Measurements from ENCODE around the gene INO80.

INO80 gene

GRCh38 chr15:41066516-41066915 lies 49.6 kb downstream of the INO80 start:
- DNase-seq (ENCODE audit: low spot score) = no peak
- TF ChIP-seq, protein P1, sequence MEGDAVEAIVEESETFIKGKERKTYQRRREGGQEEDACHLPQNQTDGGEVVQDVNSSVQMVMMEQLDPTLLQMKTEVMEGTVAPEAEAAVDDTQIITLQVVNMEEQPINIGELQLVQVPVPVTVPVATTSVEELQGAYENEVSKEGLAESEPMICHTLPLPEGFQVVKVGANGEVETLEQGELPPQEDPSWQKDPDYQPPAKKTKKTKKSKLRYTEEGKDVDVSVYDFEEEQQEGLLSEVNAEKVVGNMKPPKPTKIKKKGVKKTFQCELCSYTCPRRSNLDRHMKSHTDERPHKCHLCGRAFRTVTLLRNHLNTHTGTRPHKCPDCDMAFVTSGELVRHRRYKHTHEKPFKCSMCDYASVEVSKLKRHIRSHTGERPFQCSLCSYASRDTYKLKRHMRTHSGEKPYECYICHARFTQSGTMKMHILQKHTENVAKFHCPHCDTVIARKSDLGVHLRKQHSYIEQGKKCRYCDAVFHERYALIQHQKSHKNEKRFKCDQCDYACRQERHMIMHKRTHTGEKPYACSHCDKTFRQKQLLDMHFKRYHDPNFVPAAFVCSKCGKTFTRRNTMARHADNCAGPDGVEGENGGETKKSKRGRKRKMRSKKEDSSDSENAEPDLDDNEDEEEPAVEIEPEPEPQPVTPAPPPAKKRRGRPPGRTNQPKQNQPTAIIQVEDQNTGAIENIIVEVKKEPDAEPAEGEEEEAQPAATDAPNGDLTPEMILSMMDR (IDR thresholded peaks at IDR 0.05) = no peak
- H3K4me3 ChIP-seq = no peak overlapping the region
- no peak overlapping the region for H3K27ac ChIP-seq

DNA sequence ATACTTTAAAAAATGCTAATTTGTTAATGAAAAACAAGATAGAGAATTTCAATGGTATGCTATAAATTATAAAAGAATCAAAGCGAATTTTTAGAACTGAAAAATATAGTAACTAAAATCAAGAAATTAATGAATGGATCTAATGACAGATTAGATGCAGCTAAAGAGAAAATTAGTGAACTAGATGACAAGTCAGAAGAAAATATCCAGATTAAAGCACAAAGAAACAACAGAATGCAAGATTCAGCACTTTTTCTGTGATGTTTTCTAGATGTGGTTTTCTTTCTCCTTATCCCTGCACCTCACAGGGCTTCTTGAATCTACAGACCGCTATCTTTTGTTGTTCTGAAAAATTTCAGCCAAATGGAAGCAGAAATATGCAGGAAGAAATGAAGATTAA lies 54.4 kb downstream of the INO80 start:
- TF ChIP-seq, protein P1 (IDR thresholded peaks at IDR 0.05) = no peak
- Histone ChIP-seq H3K4me3 (no peak overlapping the region), H3K27ac (no peak overlapping the region)
- no peak for DNase-seq (ENCODE audit: low spot score)

DNA sequence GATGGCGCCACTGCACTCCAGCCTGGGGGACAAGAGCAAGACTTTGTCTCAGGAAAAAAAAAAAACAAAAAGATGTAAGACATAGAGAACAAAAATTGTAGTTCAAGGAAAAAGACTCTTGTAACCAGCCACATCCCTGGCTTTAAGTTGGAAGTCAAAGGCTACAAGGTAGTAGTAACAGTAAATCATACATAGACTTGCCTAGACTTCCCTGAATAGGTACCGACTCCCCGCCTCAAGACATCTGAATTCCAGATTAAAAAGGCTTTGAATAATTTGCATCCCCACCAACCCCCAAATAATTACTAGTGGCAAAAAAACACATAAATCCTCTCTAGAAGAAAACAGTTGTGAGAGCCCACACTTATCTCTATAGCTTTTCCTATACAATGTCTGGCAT lies 55.6 kb downstream of the INO80 start:
- DNase-seq (ENCODE audit: low spot score) = no peak
- TF ChIP-seq, protein P1 (IDR thresholded peaks at IDR 0.05) = no peak
- H3K4me3 ChIP-seq = no peak overlapping the region
- no peak overlapping the region for H3K27ac ChIP-seq

DNA sequence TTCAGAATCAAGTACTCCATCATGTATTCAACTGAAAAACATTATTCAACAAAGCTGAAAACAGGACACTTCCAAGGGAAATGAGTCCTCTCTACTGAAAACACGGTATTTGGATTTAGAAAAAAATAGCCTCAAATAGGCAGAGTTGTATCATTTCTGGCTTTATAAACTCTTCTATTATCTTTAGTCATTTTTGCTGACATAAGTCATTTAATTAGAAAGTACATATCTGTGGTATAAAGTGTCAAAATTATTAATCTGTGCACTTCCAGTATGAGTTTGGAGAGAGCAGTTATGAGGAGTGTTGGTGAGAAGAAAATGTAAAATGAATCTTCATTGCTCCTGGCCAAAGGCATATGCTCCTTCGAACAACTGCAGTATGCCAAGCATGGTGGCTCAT lies 59.3 kb downstream of the INO80 start:
- Histone ChIP-seq H3K27ac (no peak overlapping the region), H3K4me3 (no peak overlapping the region)
- TF ChIP-seq, protein P1 (IDR thresholded peaks at IDR 0.05) = no peak
- DNase-seq (ENCODE audit: low spot score) = no peak

DNA sequence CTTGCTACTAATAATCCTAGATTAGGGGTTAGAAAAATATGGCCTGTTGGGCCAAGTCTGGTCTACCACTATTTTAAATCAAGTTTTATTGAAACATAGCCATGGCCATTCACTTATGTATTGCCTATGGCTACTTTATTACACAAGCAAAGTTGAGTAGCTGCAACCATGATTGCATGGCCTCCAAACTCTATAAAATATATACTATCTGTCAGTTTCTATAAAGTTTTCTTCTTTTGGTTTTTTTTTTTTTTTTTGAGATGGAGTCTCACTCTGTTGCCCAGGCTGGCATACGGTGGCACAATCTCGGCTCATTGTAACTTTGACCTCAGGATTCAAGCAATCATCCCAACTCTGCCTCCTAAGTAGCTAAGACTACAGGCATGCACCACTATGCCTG lies 60.4 kb downstream of the INO80 start:
- Histone ChIP-seq H3K4me3 (no peak overlapping the region), H3K27ac (no peak overlapping the region)
- TF ChIP-seq, protein P1 (IDR thresholded peaks at IDR 0.05) = no peak
- no peak for DNase-seq (ENCODE audit: low spot score)

DNA sequence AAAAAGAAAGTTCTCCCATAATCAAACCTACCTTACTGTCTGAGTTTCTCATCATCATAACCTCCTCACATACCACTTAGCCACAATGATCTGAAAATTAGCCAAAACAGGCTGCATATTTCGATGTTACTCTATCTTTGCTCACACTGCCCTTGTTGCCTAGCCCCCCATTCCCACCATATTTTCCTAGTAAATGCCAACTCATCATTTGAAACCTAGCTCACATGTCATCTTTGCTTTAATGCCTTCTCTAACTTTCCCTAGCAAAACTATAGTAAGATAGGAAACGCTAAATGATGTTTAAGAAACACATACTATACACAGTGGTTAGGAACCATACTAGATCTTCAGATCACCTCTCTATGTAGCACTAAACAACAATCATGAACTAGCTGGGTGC lies 64.9 kb downstream of the INO80 start:
- H3K4me3 ChIP-seq = no peak overlapping the region
- DNase-seq (ENCODE audit: low spot score) = no peak
- TF ChIP-seq, protein P1 (IDR thresholded peaks at IDR 0.05) = no peak
- H3K27ac ChIP-seq = no peak overlapping the region

- H3K27ac ChIP-seq = no peak overlapping the region
- DNase-seq (ENCODE audit: low spot score) = no peak
- H3K4me3 ChIP-seq = no peak overlapping the region
- TF ChIP-seq, protein P1 (IDR thresholded peaks at IDR 0.05) = no peak
These were observed 67.2 kb downstream of the INO80 start for GRCh38 chr15:41048852-41049251.
